ENCODE measurements around the gene MYO5C. TPM values are rescaled to one million over a fixed set of nuclear protein-coding genes. Genes with fewer than 3 reads are reported as not detected.

The MYO5C gene
- total and polyA plus RNA-seq, 2 of the 8 experiments (the other 6 are each of a cell fraction or from before 2014, with no cell fraction given) = 8.2 to 26.7 TPM

- Histone ChIP-seq H3K14ac (ENCODE audit: insufficient read length) (no peak overlapping the region), H2BK5ac (ENCODE audit: low read depth, low read length) (no peak overlapping the region), H3K9me3 (ENCODE audit: insufficient read depth in 2 of 2, low read depth in 1 of 2, low read length in 1 of 2) (no peaks in the 10 kb centered on the region), H3K56ac (replicated peaks; ENCODE audit: insufficient read length, low read depth, low read length) (no peak overlapping the region), H4K5ac (ENCODE audit: insufficient read length, low read depth, low read length) (no peak overlapping the region), H3K9ac (replicated peaks in 1 of 4; ENCODE audit: extremely low read depth in 1 of 4, low read depth in 3 of 4, low read length in 3 of 4) (no peak overlapping the region), H2AK5ac (ENCODE audit: low read depth, low read length) (no peak overlapping the region), H3K79me1 (ENCODE audit: low read depth, low read length) (no peaks in the 10 kb centered on the region; the same call in 1 of the 2 replicates), H3K23ac (ENCODE audit: insufficient read length) (no peak overlapping the region), H2BK20ac (ENCODE audit: low read length) (no peak overlapping the region), H3K4ac (replicated peaks; ENCODE audit: insufficient read length, low read depth, low read length) (no peak overlapping the region), H4K20me1 (replicated peaks in 1 of 2; ENCODE audit: control insufficient read depth in 1 of 2, insufficient read depth in 2 of 2, low read length in 2 of 2) (peaks cover 0 to 3% of the 10 kb centered on the region in 2 experiments), H2BK120ac (replicated peaks; ENCODE audit: low read depth, low read length) (no peak overlapping the region), H3K18ac (ENCODE audit: extremely low read depth, low read length) (no peak overlapping the region), H3K4me3 (ENCODE audit: extremely low read depth in 1 of 4, insufficient read depth in 2 of 4, low read depth in 3 of 4, low read length in 4 of 4) (no peak overlapping the region), H3K4me2 (ENCODE audit: insufficient read depth in 1 of 2, low read depth in 2 of 2, low read length in 2 of 2) (no peak overlapping the region), H3K27ac (ENCODE audit: low read depth, low read length) (no peak overlapping the region), H2BK15ac (ENCODE audit: low read length) (no peak overlapping the region), H3K23me2 (ENCODE audit: low read depth, low read length) (no peaks in the 10 kb centered on the region), H3K79me2 (ENCODE audit: control insufficient read depth in 1 of 2, insufficient read depth in 2 of 2, low read length in 2 of 2) (no peaks in the 10 kb centered on the region), H2BK12ac (ENCODE audit: low read depth, low read length) (no peak overlapping the region), H4K91ac (replicated peaks; ENCODE audit: insufficient read length, low read length) (no peak overlapping the region), H2AFZ (ENCODE audit: low read length) (no peak overlapping the region), H4K8ac (ENCODE audit: extremely low read depth, insufficient read depth, low read length) (no peak overlapping the region), H3K27me3 (replicated peaks in 1 of 4; ENCODE audit: control insufficient read depth in 3 of 4, extremely low read depth in 1 of 4, insufficient read depth in 3 of 4, low read length in 3 of 4) (no peaks in the 10 kb centered on the region), H3K36me3 (ENCODE audit: control insufficient read depth in 2 of 4, insufficient read depth in 4 of 4, low read length in 3 of 4) (peaks cover 0 to 3% (median 0%) of the 10 kb centered on the region in 4 experiments; a peak in 3 of 8 replicates), H3K4me1 (replicated peaks in 1 of 4; ENCODE audit: control insufficient read depth in 3 of 4, insufficient read depth in 4 of 4, low read length in 3 of 4) (no peaks in the 10 kb centered on the region; a peak in 2 of 7 replicates)
- ChIA-PET POLR2A (ENCODE audit: partially characterized antibody) (interaction anchor here (1.0 to 1.2 kb wide), 3 partner anchors 12 to 17 kb away, joined by 3 to 4 read pairs (median 3); no protein-coding TSS in a partner anchor), CTCF (ENCODE audit: partially characterized antibody) (interaction anchor here (1.0 to 7.5 kb wide), 10 partner anchors 9 to 65 kb away, joined by 3 to 95 read pairs (median 12); no protein-coding TSS in a partner anchor)
- DNase-seq (ENCODE audit: low read depth in 1 of 2, low spot score in 2 of 2) (no peak), FAIRE-seq (no peak)
- 95% methylated on average over 4 of the region's 4 CpGs; no CpG with 5 or more reads in 1 of the 2 experiments for WGBS, 2 experiments (ENCODE audit: extremely low coverage in 1 of 2, insufficient coverage in 1 of 2, insufficient read length in 1 of 2, insufficient replicate concordance in 2 of 2, low coverage in 1 of 2, low lambda C conversion rate in 2 of 2, missing lambda C conversion rate in 1 of 2)
- TF ChIP-seq GTF2F1 (IDR thresholded peaks at IDR 0.05; ENCODE audit: borderline replicate concordance, low read depth, low read length) = no peak
- TF ChIP-seq FOSL1 (IDR thresholded peaks at IDR 0.05; ENCODE audit: insufficient read depth, low read depth, low read length) = no peak
- TF ChIP-seq SP2 (IDR thresholded peaks at IDR 0.05; ENCODE audit: low read length) = no peak
- TF ChIP-seq HDAC6 (IDR thresholded peaks at IDR 0.05; ENCODE audit: low read depth, low read length) = no peak
- no peak for TF ChIP-seq SP1 (IDR thresholded peaks at IDR 0.05; ENCODE audit: low read depth, low read length)
- TF ChIP-seq TAF7 (optimal IDR thresholded peaks at IDR 0.05; ENCODE audit: borderline replicate concordance, low read depth, low read length) = no peak
- TF ChIP-seq POLR2AphosphoS5 (IDR thresholded peaks at IDR 0.05; ENCODE audit: low read depth, low read length) = no peak
- TF ChIP-seq SIRT6 (IDR thresholded peaks at IDR 0.05; ENCODE audit: low read length) = no peak
Measured at GRCh38 chr15:52162260-52162659, 133.3 kb downstream of the MYO5C start.

All from H1 (cell line).